GM12873 (cell line): ENCODE results near the gene COQ6.

ENCODE experiments used
- CTCF ChIP-seq: IDR thresholded peaks from 2 replicates; pipeline ENCODE4 v1.5.1; 2012; ENCODE audit warnings: low read depth, mild to moderate bottlenecking, moderate library complexity, low read length, control low read depth; ENCODE audit not compliant: insufficient read depth; ENCODE audit errors: missing control alignments

COQ6 gene

GRCh38 chr14:73958591-73958990 is 8.5 kb downstream of the COQ6 start:
- TF ChIP-seq CTCF, result no peak

- TF ChIP-seq CTCF, result no peak
Observed at GRCh38 chr14:73961192-73961591, 11.1 kb downstream of the COQ6 start.

- TF ChIP-seq CTCF, result no peak
Observed at GRCh38 chr14:73965216-73965615, 15.1 kb downstream of the COQ6 start.

- TF ChIP-seq CTCF, result no peak
Observed at GRCh38 chr14:73968885-73969284, 18.8 kb downstream of the COQ6 start.

GRCh38 chr14:73973497-73973896 is 23.4 kb downstream of the COQ6 start:
- no peak for TF ChIP-seq CTCF

- TF ChIP-seq CTCF, result no peak
Observed at GRCh38 chr14:73976125-73976524, 26.0 kb downstream of the COQ6 start.

- no peak for TF ChIP-seq CTCF
Observed at GRCh38 chr14:73977896-73978295, 27.8 kb downstream of the COQ6 start.
